ENCODE data around the gene HSPA1B.

DNA sequence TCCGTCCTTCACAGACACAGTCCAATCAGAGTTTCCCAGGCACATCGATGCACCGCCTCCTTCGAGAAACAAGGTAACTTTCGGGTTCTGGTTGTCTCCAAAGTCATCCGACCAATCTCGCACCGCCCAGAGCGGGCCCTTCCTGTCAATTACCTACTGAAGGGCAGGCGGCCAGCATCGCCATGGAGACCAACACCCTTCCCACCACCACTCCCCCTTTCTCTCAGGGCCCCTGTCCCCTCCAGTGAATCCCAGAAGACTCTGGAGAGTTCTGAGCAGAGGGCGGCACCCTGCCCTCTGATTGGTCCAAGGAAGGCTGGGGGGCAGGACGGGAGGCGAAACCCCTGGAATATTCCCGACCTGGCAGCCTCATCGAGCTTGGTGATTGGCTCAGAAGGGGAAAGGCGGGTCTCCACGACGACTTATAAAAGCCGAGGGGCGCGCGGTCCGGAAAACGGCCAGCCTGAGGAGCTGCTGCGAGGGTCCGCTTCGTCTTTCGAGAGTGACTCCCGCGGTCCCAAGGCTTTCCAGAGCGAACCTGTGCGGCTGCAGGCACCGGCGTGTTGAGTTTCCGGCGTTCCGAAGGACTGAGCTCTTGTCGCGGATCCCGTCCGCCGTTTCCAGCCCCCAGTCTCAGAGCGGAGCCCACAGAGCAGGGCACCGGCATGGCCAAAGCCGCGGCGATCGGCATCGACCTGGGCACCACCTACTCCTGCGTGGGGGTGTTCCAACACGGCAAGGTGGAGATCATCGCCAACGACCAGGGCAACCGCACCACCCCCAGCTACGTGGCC, at the start of gene HSPA1B:
- TF ChIP-seq, protein P1, sequence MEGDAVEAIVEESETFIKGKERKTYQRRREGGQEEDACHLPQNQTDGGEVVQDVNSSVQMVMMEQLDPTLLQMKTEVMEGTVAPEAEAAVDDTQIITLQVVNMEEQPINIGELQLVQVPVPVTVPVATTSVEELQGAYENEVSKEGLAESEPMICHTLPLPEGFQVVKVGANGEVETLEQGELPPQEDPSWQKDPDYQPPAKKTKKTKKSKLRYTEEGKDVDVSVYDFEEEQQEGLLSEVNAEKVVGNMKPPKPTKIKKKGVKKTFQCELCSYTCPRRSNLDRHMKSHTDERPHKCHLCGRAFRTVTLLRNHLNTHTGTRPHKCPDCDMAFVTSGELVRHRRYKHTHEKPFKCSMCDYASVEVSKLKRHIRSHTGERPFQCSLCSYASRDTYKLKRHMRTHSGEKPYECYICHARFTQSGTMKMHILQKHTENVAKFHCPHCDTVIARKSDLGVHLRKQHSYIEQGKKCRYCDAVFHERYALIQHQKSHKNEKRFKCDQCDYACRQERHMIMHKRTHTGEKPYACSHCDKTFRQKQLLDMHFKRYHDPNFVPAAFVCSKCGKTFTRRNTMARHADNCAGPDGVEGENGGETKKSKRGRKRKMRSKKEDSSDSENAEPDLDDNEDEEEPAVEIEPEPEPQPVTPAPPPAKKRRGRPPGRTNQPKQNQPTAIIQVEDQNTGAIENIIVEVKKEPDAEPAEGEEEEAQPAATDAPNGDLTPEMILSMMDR (IDR thresholded peaks at IDR 0.05): no peak
- TF ChIP-seq PHF8 (IDR thresholded peaks at IDR 0.05; ENCODE audit: borderline replicate concordance, low read depth): peak; percentile 52; the same call in 1 of the 2 replicates
- no peak for TF ChIP-seq SMC3 (IDR thresholded peaks at IDR 0.05)
- TF ChIP-seq, protein P2, sequence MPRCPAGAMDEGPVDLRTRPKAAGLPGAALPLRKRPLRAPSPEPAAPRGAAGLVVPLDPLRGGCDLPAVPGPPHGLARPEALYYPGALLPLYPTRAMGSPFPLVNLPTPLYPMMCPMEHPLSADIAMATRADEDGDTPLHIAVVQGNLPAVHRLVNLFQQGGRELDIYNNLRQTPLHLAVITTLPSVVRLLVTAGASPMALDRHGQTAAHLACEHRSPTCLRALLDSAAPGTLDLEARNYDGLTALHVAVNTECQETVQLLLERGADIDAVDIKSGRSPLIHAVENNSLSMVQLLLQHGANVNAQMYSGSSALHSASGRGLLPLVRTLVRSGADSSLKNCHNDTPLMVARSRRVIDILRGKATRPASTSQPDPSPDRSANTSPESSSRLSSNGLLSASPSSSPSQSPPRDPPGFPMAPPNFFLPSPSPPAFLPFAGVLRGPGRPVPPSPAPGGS (IDR thresholded peaks at IDR 0.05): peak; percentile 85; the same call in 1 of the 3 replicates
- peak; percentile 39 to 81; a peak in 4 of 5 replicates for TF ChIP-seq JUN (IDR thresholded peaks at IDR 0.05)
- TF ChIP-seq, protein P3, sequence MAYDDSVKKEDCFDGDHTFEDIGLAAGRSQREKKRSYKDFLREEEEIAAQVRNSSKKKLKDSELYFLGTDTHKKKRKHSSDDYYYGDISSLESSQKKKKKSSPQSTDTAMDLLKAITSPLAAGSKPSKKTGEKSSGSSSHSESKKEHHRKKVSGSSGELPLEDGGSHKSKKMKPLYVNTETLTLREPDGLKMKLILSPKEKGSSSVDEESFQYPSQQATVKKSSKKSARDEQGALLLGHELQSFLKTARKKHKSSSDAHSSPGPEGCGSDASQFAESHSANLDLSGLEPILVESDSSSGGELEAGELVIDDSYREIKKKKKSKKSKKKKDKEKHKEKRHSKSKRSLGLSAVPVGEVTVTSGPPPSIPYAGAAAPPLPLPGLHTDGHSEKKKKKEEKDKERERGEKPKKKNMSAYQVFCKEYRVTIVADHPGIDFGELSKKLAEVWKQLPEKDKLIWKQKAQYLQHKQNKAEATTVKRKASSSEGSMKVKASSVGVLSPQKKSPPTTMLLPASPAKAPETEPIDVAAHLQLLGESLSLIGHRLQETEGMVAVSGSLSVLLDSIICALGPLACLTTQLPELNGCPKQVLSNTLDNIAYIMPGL (CRISPR knock-in tag; IDR thresholded peaks at IDR 0.05; ENCODE audit: borderline replicate concordance): no peak
- TF ChIP-seq RAD21 (conservative IDR thresholded peaks at IDR 0.05 in 1 of 2, IDR thresholded peaks at IDR 0.05 in 1 of 2): no peak
- TF ChIP-seq, protein P4, sequence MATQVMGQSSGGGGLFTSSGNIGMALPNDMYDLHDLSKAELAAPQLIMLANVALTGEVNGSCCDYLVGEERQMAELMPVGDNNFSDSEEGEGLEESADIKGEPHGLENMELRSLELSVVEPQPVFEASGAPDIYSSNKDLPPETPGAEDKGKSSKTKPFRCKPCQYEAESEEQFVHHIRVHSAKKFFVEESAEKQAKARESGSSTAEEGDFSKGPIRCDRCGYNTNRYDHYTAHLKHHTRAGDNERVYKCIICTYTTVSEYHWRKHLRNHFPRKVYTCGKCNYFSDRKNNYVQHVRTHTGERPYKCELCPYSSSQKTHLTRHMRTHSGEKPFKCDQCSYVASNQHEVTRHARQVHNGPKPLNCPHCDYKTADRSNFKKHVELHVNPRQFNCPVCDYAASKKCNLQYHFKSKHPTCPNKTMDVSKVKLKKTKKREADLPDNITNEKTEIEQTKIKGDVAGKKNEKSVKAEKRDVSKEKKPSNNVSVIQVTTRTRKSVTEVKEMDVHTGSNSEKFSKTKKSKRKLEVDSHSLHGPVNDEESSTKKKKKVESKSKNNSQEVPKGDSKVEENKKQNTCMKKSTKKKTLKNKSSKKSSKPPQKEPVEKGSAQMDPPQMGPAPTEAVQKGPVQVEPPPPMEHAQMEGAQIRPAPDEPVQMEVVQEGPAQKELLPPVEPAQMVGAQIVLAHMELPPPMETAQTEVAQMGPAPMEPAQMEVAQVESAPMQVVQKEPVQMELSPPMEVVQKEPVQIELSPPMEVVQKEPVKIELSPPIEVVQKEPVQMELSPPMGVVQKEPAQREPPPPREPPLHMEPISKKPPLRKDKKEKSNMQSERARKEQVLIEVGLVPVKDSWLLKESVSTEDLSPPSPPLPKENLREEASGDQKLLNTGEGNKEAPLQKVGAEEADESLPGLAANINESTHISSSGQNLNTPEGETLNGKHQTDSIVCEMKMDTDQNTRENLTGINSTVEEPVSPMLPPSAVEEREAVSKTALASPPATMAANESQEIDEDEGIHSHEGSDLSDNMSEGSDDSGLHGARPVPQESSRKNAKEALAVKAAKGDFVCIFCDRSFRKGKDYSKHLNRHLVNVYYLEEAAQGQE (IDR thresholded peaks at IDR 0.05): no peak; the same call in 1 of the 2 replicates
- TF ChIP-seq, protein P5, sequence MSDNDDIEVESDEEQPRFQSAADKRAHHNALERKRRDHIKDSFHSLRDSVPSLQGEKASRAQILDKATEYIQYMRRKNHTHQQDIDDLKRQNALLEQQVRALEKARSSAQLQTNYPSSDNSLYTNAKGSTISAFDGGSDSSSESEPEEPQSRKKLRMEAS (IDR thresholded peaks at IDR 0.05): no peak
- no peak for TF ChIP-seq EP300 (IDR thresholded peaks at IDR 0.05)
- no peak for TF ChIP-seq NFE2L2 (conservative IDR thresholded peaks at IDR 0.05; ENCODE audit: low read length)
- TF ChIP-seq, protein P6, sequence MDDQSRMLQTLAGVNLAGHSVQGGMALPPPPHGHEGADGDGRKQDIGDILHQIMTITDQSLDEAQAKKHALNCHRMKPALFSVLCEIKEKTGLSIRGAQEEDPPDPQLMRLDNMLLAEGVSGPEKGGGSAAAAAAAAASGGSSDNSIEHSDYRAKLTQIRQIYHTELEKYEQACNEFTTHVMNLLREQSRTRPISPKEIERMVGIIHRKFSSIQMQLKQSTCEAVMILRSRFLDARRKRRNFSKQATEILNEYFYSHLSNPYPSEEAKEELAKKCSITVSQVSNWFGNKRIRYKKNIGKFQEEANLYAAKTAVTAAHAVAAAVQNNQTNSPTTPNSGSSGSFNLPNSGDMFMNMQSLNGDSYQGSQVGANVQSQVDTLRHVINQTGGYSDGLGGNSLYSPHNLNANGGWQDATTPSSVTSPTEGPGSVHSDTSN (IDR thresholded peaks at IDR 0.05): peak; percentile 74

Measured in A549 (cell line).